HG03280 (cell line): ENCODE data around the gene ALMS1.
"Not testable (repeated sequence)": the region's sequence is repeated elsewhere in the genome, so short reads cannot be mapped to it uniquely, and the experiment has no call there.

Experiments used
- ATAC-seq: cut with Tn5 transposase; IDR thresholded peaks from one replicate; pipeline ENCODE4 v1.9.1; 2021; ENCODE audit warnings: mild to moderate bottlenecking, moderate library complexity; ENCODE audit not compliant: unreplicated experiment

Gene ALMS1

GRCh38 chr2:73489053-73489452, 103.4 kb downstream of the ALMS1 start:
- ATAC-seq, result no peak

- no peak for ATAC-seq
Observed at GRCh38 chr2:73494031-73494430, 108.4 kb downstream of the ALMS1 start.

GRCh38 chr2:73503992-73504570, 118.4 kb downstream of the ALMS1 start:
- no peak for ATAC-seq

- ATAC-seq, result not testable (repeated sequence)
Observed at GRCh38 chr2:73504850-73505249, 119.2 kb downstream of the ALMS1 start.

GRCh38 chr2:73510470-73510869, 124.8 kb downstream of the ALMS1 start:
- not testable (repeated sequence) for ATAC-seq

GRCh38 chr2:73516033-73516432, 130.4 kb downstream of the ALMS1 start:
- no peak for ATAC-seq

- ATAC-seq, result no peak
Observed at GRCh38 chr2:73528688-73529087, 143.1 kb downstream of the ALMS1 start.

- not testable (repeated sequence) for ATAC-seq
Observed at GRCh38 chr2:73530773-73531172, 145.1 kb downstream of the ALMS1 start.

- no peak for ATAC-seq
Observed at GRCh38 chr2:73532381-73532780, 146.7 kb downstream of the ALMS1 start.

- ATAC-seq, result no peak
Observed at GRCh38 chr2:73536133-73536840, 150.7 kb downstream of the ALMS1 start.

- not testable (repeated sequence) for ATAC-seq
Observed at GRCh38 chr2:73560875-73561274, 175.2 kb downstream of the ALMS1 start.

- no peak for ATAC-seq
Observed at GRCh38 chr2:73561422-73561821, 175.8 kb downstream of the ALMS1 start.

GRCh38 chr2:73564986-73565385, 179.3 kb downstream of the ALMS1 start:
- no peak for ATAC-seq

GRCh38 chr2:73566288-73566878, 180.7 kb downstream of the ALMS1 start:
- ATAC-seq, result no peak

- ATAC-seq, result no peak
Observed at GRCh38 chr2:73575261-73575660, 189.6 kb downstream of the ALMS1 start.

- ATAC-seq, result no peak
Observed at GRCh38 chr2:73582364-73582763, 196.7 kb downstream of the ALMS1 start.

GRCh38 chr2:73588177-73588576, 202.5 kb downstream of the ALMS1 start:
- no peak for ATAC-seq

GRCh38 chr2:73593680-73594079, 208.0 kb downstream of the ALMS1 start:
- ATAC-seq, result no peak

- no peak for ATAC-seq
Observed at GRCh38 chr2:73594251-73594650, 208.6 kb downstream of the ALMS1 start.

GRCh38 chr2:73601780-73602179, 216.1 kb downstream of the ALMS1 start:
- ATAC-seq, result no peak

GRCh38 chr2:73603099-73603588, 217.5 kb downstream of the ALMS1 start:
- peak; percentile 63 for ATAC-seq

- not testable (repeated sequence) for ATAC-seq
Observed at GRCh38 chr2:73604589-73604988, 219.0 kb downstream of the ALMS1 start.
